ENCODE measurements around the gene PHLDB3.
"Not testable (repeated sequence)": the region's sequence is repeated elsewhere in the genome, so short reads cannot be mapped to it uniquely, and the experiment has no call there.

Gene PHLDB3

GRCh38 chr19:43439709-43440063 lies 64.9 kb downstream of the PHLDB3 start:
- DNase-seq (ENCODE audit: low read depth), result no peak

GRCh38 chr19:43439032-43439708 lies 65.4 kb downstream of the PHLDB3 start:
- peak; percentile 55 for DNase-seq (ENCODE audit: low read depth)

- peak; percentile 92 for DNase-seq (ENCODE audit: low read depth)
Measured at GRCh38 chr19:43438291-43439031, 66.1 kb downstream of the PHLDB3 start.

- DNase-seq (ENCODE audit: low read depth), result no peak
Measured at GRCh38 chr19:43437712-43438111, 66.8 kb downstream of the PHLDB3 start.

GRCh38 chr19:43437284-43437683 lies 67.3 kb downstream of the PHLDB3 start:
- not testable (repeated sequence) for DNase-seq (ENCODE audit: low read depth)

- DNase-seq (ENCODE audit: low read depth), result no peak
Measured at GRCh38 chr19:43435775-43436174, 68.8 kb downstream of the PHLDB3 start.

GRCh38 chr19:43433689-43434088 lies 70.9 kb downstream of the PHLDB3 start:
- DNase-seq (ENCODE audit: low read depth), result no peak

GRCh38 chr19:43433358-43433673 lies 71.2 kb downstream of the PHLDB3 start:
- DNase-seq (ENCODE audit: low read depth), result peak; percentile 23

- DNase-seq (ENCODE audit: low read depth), result no peak
Measured at GRCh38 chr19:43430976-43431375, 73.6 kb downstream of the PHLDB3 start.

- no peak for DNase-seq (ENCODE audit: low read depth)
Measured at GRCh38 chr19:43430142-43430710, 74.3 kb downstream of the PHLDB3 start.

GRCh38 chr19:43429395-43429794 lies 75.2 kb downstream of the PHLDB3 start:
- DNase-seq (ENCODE audit: low read depth), result no peak

- DNase-seq (ENCODE audit: low read depth), result peak; percentile 34
Measured at GRCh38 chr19:43425567-43426392, 78.8 kb downstream of the PHLDB3 start.

Measured in EH (cell line).